ENCODE results near the gene PDCD11.

The PDCD11 gene

GRCh38 chr10:103431902-103432301 is 35.5 kb downstream of the PDCD11 start:
- Histone ChIP-seq H3K23ac (ENCODE audit: low read length) (no peak overlapping the region), H4K8ac (ENCODE audit: low read depth, low read length) (no peak overlapping the region), H2BK5ac (ENCODE audit: low read length) (no peak overlapping the region), H3K79me1 (ENCODE audit: low read length) (no peaks in the 10 kb centered on the region), H2BK15ac (replicated peaks; ENCODE audit: low read depth) (no peak overlapping the region), H3K27me3 (ENCODE audit: insufficient read depth, low read length, poor library complexity) (no peaks in the 10 kb centered on the region), H3K4me2 (ENCODE audit: low read length) (no peak overlapping the region), H3K79me2 (ENCODE audit: control insufficient read depth, insufficient read depth, low read length) (no peaks in the 10 kb centered on the region), H3K36me3 (ENCODE audit: control insufficient read depth, insufficient read depth, low read length) (peaks cover 24% of the 10 kb centered on the region), H3K4me3 (ENCODE audit: low read length) (no peak overlapping the region), H2AK5ac (ENCODE audit: low read length) (no peak overlapping the region), H2BK120ac (ENCODE audit: low read depth, low read length) (no peak overlapping the region), H3K4ac (ENCODE audit: low read depth, low read length) (no peak overlapping the region), H3K9ac (ENCODE audit: low read length) (no peak overlapping the region), H4K5ac (ENCODE audit: low read length) (no peak overlapping the region), H3K4me1 (ENCODE audit: control insufficient read depth, low read depth, low read length) (no peaks in the 10 kb centered on the region), H3K27ac (ENCODE audit: low read depth, low read length) (no peak overlapping the region), H3K56ac (ENCODE audit: low read length) (no peak overlapping the region), H3K18ac (ENCODE audit: low read length) (no peak overlapping the region)
- no peak for DNase-seq
- WGBS (ENCODE audit: extremely low coverage, insufficient coverage, low lambda C conversion rate), result no CpG with 5 or more reads among the region's 8 CpGs

DNA sequence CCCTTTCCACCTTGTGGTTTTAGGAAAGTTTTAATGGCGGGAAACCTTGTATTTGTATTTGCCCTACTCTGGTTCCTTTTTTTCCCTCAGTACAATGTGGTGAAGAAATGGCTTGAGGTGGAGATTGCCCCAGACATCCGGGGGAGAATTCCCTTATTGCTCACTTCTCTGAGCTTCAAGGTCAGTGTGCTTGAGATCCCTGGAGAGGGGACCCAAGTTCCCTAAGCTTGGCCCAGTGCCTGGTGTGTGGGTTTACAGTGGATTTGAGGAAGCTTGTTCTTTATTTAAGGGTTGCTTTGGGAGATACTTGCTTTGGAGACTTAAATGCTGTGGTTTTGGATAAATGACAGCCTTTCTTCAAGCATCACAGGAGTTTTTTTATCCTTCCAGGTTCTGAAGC is 37.4 kb downstream of the PDCD11 start:
- Histone ChIP-seq H3K79me2 (ENCODE audit: control insufficient read depth, insufficient read depth, low read length) (no peaks in the 10 kb centered on the region), H2BK120ac (ENCODE audit: low read depth, low read length) (no peak overlapping the region), H3K4me1 (ENCODE audit: control insufficient read depth, low read depth, low read length) (no peaks in the 10 kb centered on the region), H4K8ac (ENCODE audit: low read depth, low read length) (no peak overlapping the region), H3K27me3 (ENCODE audit: insufficient read depth, low read length, poor library complexity) (no peaks in the 10 kb centered on the region), H3K27ac (ENCODE audit: low read depth, low read length) (no peak overlapping the region), H3K4me2 (ENCODE audit: low read length) (no peak overlapping the region), H3K9ac (ENCODE audit: low read length) (no peak overlapping the region), H3K36me3 (ENCODE audit: control insufficient read depth, insufficient read depth, low read length) (peaks cover 23% of the 10 kb centered on the region), H3K18ac (ENCODE audit: low read length) (no peak overlapping the region), H3K4ac (ENCODE audit: low read depth, low read length) (no peak overlapping the region), H4K5ac (ENCODE audit: low read length) (no peak overlapping the region), H3K23ac (ENCODE audit: low read length) (no peak overlapping the region), H3K4me3 (ENCODE audit: low read length) (no peak overlapping the region), H2BK5ac (ENCODE audit: low read length) (no peak overlapping the region), H3K56ac (ENCODE audit: low read length) (no peak overlapping the region), H2BK15ac (replicated peaks; ENCODE audit: low read depth) (no peak overlapping the region), H2AK5ac (ENCODE audit: low read length) (no peak overlapping the region), H3K79me1 (ENCODE audit: low read length) (no peaks in the 10 kb centered on the region)
- no CpG with 5 or more reads among the region's 2 CpGs for WGBS (ENCODE audit: extremely low coverage, insufficient coverage, low lambda C conversion rate)
- no peak for DNase-seq

GRCh38 chr10:103439776-103440175 is 43.4 kb downstream of the PDCD11 start:
- no peak overlapping the region for H3K23ac ChIP-seq (ENCODE audit: low read length)
- H4K8ac ChIP-seq (ENCODE audit: low read depth, low read length), result no peak overlapping the region
- no peak overlapping the region for H3K4me3 ChIP-seq (ENCODE audit: low read length)
- H2BK15ac ChIP-seq (replicated peaks; ENCODE audit: low read depth), result no peak overlapping the region
- no peak overlapping the region for H2AK5ac ChIP-seq (ENCODE audit: low read length)
- WGBS (ENCODE audit: extremely low coverage, insufficient coverage, low lambda C conversion rate), result no CpG with 5 or more reads among the region's 4 CpGs
- H3K4me2 ChIP-seq (ENCODE audit: low read length), result no peak overlapping the region
- H2BK5ac ChIP-seq (ENCODE audit: low read length), result no peak overlapping the region
- no peaks in the 10 kb centered on the region for H3K79me1 ChIP-seq (ENCODE audit: low read length)
- peaks cover 35% of the 10 kb centered on the region for H3K36me3 ChIP-seq (ENCODE audit: control insufficient read depth, insufficient read depth, low read length)
- no peaks in the 10 kb centered on the region for H3K79me2 ChIP-seq (ENCODE audit: control insufficient read depth, insufficient read depth, low read length)
- H3K4me1 ChIP-seq (ENCODE audit: control insufficient read depth, low read depth, low read length), result no peaks in the 10 kb centered on the region
- DNase-seq, result no peak
- H3K27ac ChIP-seq (ENCODE audit: low read depth, low read length), result no peak overlapping the region
- no peak overlapping the region for H3K56ac ChIP-seq (ENCODE audit: low read length)
- H3K4ac ChIP-seq (ENCODE audit: low read depth, low read length), result no peak overlapping the region
- no peak overlapping the region for H2BK120ac ChIP-seq (ENCODE audit: low read depth, low read length)
- no peaks in the 10 kb centered on the region for H3K27me3 ChIP-seq (ENCODE audit: insufficient read depth, low read length, poor library complexity)
- no peak overlapping the region for H3K9ac ChIP-seq (ENCODE audit: low read length)
- no peak overlapping the region for H3K18ac ChIP-seq (ENCODE audit: low read length)
- no peak overlapping the region for H4K5ac ChIP-seq (ENCODE audit: low read length)

GRCh38 chr10:103440416-103440815 is 44.0 kb downstream of the PDCD11 start:
- no peak overlapping the region for H2BK15ac ChIP-seq (replicated peaks; ENCODE audit: low read depth)
- H4K5ac ChIP-seq (ENCODE audit: low read length), result no peak overlapping the region
- no peak overlapping the region for H3K4me2 ChIP-seq (ENCODE audit: low read length)
- no peak overlapping the region for H3K4me3 ChIP-seq (ENCODE audit: low read length)
- H3K9ac ChIP-seq (ENCODE audit: low read length), result no peak overlapping the region
- DNase-seq, result no peak
- no peaks in the 10 kb centered on the region for H3K27me3 ChIP-seq (ENCODE audit: insufficient read depth, low read length, poor library complexity)
- H3K56ac ChIP-seq (ENCODE audit: low read length), result no peak overlapping the region
- H2BK5ac ChIP-seq (ENCODE audit: low read length), result no peak overlapping the region
- peaks cover 35% of the 10 kb centered on the region for H3K36me3 ChIP-seq (ENCODE audit: control insufficient read depth, insufficient read depth, low read length)
- no peaks in the 10 kb centered on the region for H3K79me2 ChIP-seq (ENCODE audit: control insufficient read depth, insufficient read depth, low read length)
- H3K23ac ChIP-seq (ENCODE audit: low read length), result no peak overlapping the region
- no peak overlapping the region for H3K18ac ChIP-seq (ENCODE audit: low read length)
- no CpG with 5 or more reads among the region's 14 CpGs for whole genome bisulfite sequencing (ENCODE audit: extremely low coverage, insufficient coverage, low lambda C conversion rate)
- H3K79me1 ChIP-seq (ENCODE audit: low read length), result no peaks in the 10 kb centered on the region
- H3K27ac ChIP-seq (ENCODE audit: low read depth, low read length), result no peak overlapping the region
- H3K4ac ChIP-seq (ENCODE audit: low read depth, low read length), result no peak overlapping the region
- no peaks in the 10 kb centered on the region for H3K4me1 ChIP-seq (ENCODE audit: control insufficient read depth, low read depth, low read length)
- H4K8ac ChIP-seq (ENCODE audit: low read depth, low read length), result no peak overlapping the region
- H2AK5ac ChIP-seq (ENCODE audit: low read length), result no peak overlapping the region
- H2BK120ac ChIP-seq (ENCODE audit: low read depth, low read length), result no peak overlapping the region

DNA sequence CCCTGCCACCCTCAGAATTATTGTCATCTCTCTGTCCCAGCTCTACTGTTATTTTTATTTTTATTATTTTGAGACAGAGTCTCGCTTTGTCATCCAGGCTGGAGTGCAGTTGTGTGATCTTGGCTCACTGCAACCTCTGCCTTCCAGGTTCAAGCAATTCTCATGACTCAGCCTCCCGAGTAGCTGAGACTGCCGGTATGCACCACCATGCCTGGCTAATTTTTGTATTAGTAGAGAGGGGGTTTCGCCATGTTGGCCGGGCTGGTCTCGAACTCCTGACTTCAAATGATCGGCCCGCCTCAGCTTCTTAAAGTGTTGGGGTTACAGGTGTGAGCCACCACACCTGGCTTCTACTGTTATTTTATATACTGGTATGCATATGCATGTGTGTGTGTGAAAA is 44.8 kb downstream of the PDCD11 start:
- Histone ChIP-seq H3K27me3 (ENCODE audit: insufficient read depth, low read length, poor library complexity) (no peaks in the 10 kb centered on the region), H4K8ac (ENCODE audit: low read depth, low read length) (no peak overlapping the region), H3K36me3 (ENCODE audit: control insufficient read depth, insufficient read depth, low read length) (peaks cover 41% of the 10 kb centered on the region), H3K56ac (ENCODE audit: low read length) (no peak overlapping the region), H4K5ac (ENCODE audit: low read length) (no peak overlapping the region), H3K9ac (ENCODE audit: low read length) (no peak overlapping the region), H2BK15ac (replicated peaks; ENCODE audit: low read depth) (no peak overlapping the region), H3K79me2 (ENCODE audit: control insufficient read depth, insufficient read depth, low read length) (no peaks in the 10 kb centered on the region), H2AK5ac (ENCODE audit: low read length) (no peak overlapping the region), H3K27ac (ENCODE audit: low read depth, low read length) (no peak overlapping the region), H3K4me1 (ENCODE audit: control insufficient read depth, low read depth, low read length) (no peaks in the 10 kb centered on the region), H3K4me2 (ENCODE audit: low read length) (no peak overlapping the region), H3K79me1 (ENCODE audit: low read length) (no peaks in the 10 kb centered on the region), H2BK5ac (ENCODE audit: low read length) (no peak overlapping the region), H3K4me3 (ENCODE audit: low read length) (no peak overlapping the region), H3K4ac (ENCODE audit: low read depth, low read length) (no peak overlapping the region), H2BK120ac (ENCODE audit: low read depth, low read length) (no peak overlapping the region), H3K23ac (ENCODE audit: low read length) (no peak overlapping the region), H3K18ac (ENCODE audit: low read length) (no peak overlapping the region)
- no peak for DNase-seq
- WGBS (ENCODE audit: extremely low coverage, insufficient coverage, low lambda C conversion rate), result no CpG with 5 or more reads among the region's 8 CpGs

GRCh38 chr10:103441611-103442010 is 45.2 kb downstream of the PDCD11 start:
- H3K9ac ChIP-seq (ENCODE audit: low read length), result no peak overlapping the region
- no peaks in the 10 kb centered on the region for H3K79me2 ChIP-seq (ENCODE audit: control insufficient read depth, insufficient read depth, low read length)
- H3K36me3 ChIP-seq (ENCODE audit: control insufficient read depth, insufficient read depth, low read length), result peaks cover 39% of the 10 kb centered on the region

More at GRCh38 chr10:103441611-103442010, 45.2 kb downstream of the PDCD11 start:
- no peak overlapping the region for H2BK120ac ChIP-seq (ENCODE audit: low read depth, low read length)
- H2AK5ac ChIP-seq (ENCODE audit: low read length), result no peak overlapping the region
- no peak overlapping the region for H3K18ac ChIP-seq (ENCODE audit: low read length)
- H3K4me1 ChIP-seq (ENCODE audit: control insufficient read depth, low read depth, low read length), result no peaks in the 10 kb centered on the region
- H3K4ac ChIP-seq (ENCODE audit: low read depth, low read length), result no peak overlapping the region
- H3K23ac ChIP-seq (ENCODE audit: low read length), result no peak overlapping the region
- no peaks in the 10 kb centered on the region for H3K27me3 ChIP-seq (ENCODE audit: insufficient read depth, low read length, poor library complexity)
- no CpG with 5 or more reads among the region's 8 CpGs for WGBS (ENCODE audit: extremely low coverage, insufficient coverage, low lambda C conversion rate)
- H2BK5ac ChIP-seq (ENCODE audit: low read length), result no peak overlapping the region
- no peak overlapping the region for H4K8ac ChIP-seq (ENCODE audit: low read depth, low read length)
- H2BK15ac ChIP-seq (replicated peaks; ENCODE audit: low read depth), result no peak overlapping the region
- no peak for DNase-seq
- no peak overlapping the region for H3K27ac ChIP-seq (ENCODE audit: low read depth, low read length)
- H3K56ac ChIP-seq (ENCODE audit: low read length), result no peak overlapping the region
- H3K79me1 ChIP-seq (ENCODE audit: low read length), result no peaks in the 10 kb centered on the region
- no peak overlapping the region for H3K4me3 ChIP-seq (ENCODE audit: low read length)
- no peak overlapping the region for H4K5ac ChIP-seq (ENCODE audit: low read length)
- H3K4me2 ChIP-seq (ENCODE audit: low read length), result no peak overlapping the region

All from mesendoderm (in vitro differentiated cells).